ENCODE results near the gene POLR1D. TPM values are rescaled to one million over a fixed set of nuclear protein-coding genes. Genes with fewer than 3 reads are reported as not detected.

The POLR1D gene
- total RNA-seq, 1 donor from 2014 or later: 85.1 TPM

- no peak for DNase-seq
- H3K27ac Mint-ChIP-seq (ENCODE audit: unreplicated experiment): no peak overlapping the region
- H3K36me3 Mint-ChIP-seq (ENCODE audit: unreplicated experiment): no peaks in the 10 kb centered on the region
- H3K27me3 Mint-ChIP-seq (ENCODE audit: unreplicated experiment): no peaks in the 10 kb centered on the region
- no peak overlapping the region for H3K4me3 Mint-ChIP-seq (ENCODE audit: unreplicated experiment)
- no peak for TF ChIP-seq CTCF (IDR thresholded peaks at IDR 0.05; ENCODE audit: partially characterized antibody, unreplicated experiment)
- no peaks in the 10 kb centered on the region for H3K4me1 Mint-ChIP-seq (ENCODE audit: low read depth, unreplicated experiment)
- no peaks in the 10 kb centered on the region for H3K9me3 Mint-ChIP-seq (ENCODE audit: unreplicated experiment)
Observed at GRCh38 chr13:27593267-27593666, 28.4 kb upstream of the POLR1D start.

GRCh38 chr13:27595055-27595811, 26.5 kb upstream of the POLR1D start:
- H3K4me3 Mint-ChIP-seq (ENCODE audit: unreplicated experiment): no peak overlapping the region
- no peaks in the 10 kb centered on the region for H3K36me3 Mint-ChIP-seq (ENCODE audit: unreplicated experiment)
- H3K9me3 Mint-ChIP-seq (ENCODE audit: unreplicated experiment): no peaks in the 10 kb centered on the region
- no peak for DNase-seq
- H3K27me3 Mint-ChIP-seq (ENCODE audit: unreplicated experiment): no peaks in the 10 kb centered on the region
- no peaks in the 10 kb centered on the region for H3K4me1 Mint-ChIP-seq (ENCODE audit: low read depth, unreplicated experiment)
- no peak overlapping the region for H3K27ac Mint-ChIP-seq (ENCODE audit: unreplicated experiment)
- TF ChIP-seq CTCF (IDR thresholded peaks at IDR 0.05; ENCODE audit: partially characterized antibody, unreplicated experiment): no peak

- Mint-ChIP-seq H3K27ac (ENCODE audit: unreplicated experiment) (no peak overlapping the region), H3K27me3 (ENCODE audit: unreplicated experiment) (no peaks in the 10 kb centered on the region), H3K36me3 (ENCODE audit: unreplicated experiment) (no peaks in the 10 kb centered on the region), H3K4me3 (ENCODE audit: unreplicated experiment) (no peak overlapping the region), H3K9me3 (ENCODE audit: unreplicated experiment) (no peaks in the 10 kb centered on the region), H3K4me1 (ENCODE audit: low read depth, unreplicated experiment) (no peaks in the 10 kb centered on the region)
- no peak for DNase-seq
- no peak for TF ChIP-seq CTCF (IDR thresholded peaks at IDR 0.05; ENCODE audit: partially characterized antibody, unreplicated experiment)
Observed at GRCh38 chr13:27599096-27599495, 22.6 kb upstream of the POLR1D start.

GRCh38 chr13:27599845-27600553, 21.7 kb upstream of the POLR1D start:
- H3K4me1 Mint-ChIP-seq (ENCODE audit: low read depth, unreplicated experiment): no peaks in the 10 kb centered on the region
- H3K27ac Mint-ChIP-seq (ENCODE audit: unreplicated experiment): no peak overlapping the region
- no peaks in the 10 kb centered on the region for H3K27me3 Mint-ChIP-seq (ENCODE audit: unreplicated experiment)
- no peak for TF ChIP-seq CTCF (IDR thresholded peaks at IDR 0.05; ENCODE audit: partially characterized antibody, unreplicated experiment)
- no peaks in the 10 kb centered on the region for H3K9me3 Mint-ChIP-seq (ENCODE audit: unreplicated experiment)
- no peaks in the 10 kb centered on the region for H3K36me3 Mint-ChIP-seq (ENCODE audit: unreplicated experiment)
- DNase-seq: no peak
- no peak overlapping the region for H3K4me3 Mint-ChIP-seq (ENCODE audit: unreplicated experiment)

- H3K36me3 Mint-ChIP-seq (ENCODE audit: unreplicated experiment): no peaks in the 10 kb centered on the region
- no peaks in the 10 kb centered on the region for H3K4me1 Mint-ChIP-seq (ENCODE audit: low read depth, unreplicated experiment)
- no peak overlapping the region for H3K27ac Mint-ChIP-seq (ENCODE audit: unreplicated experiment)
- H3K27me3 Mint-ChIP-seq (ENCODE audit: unreplicated experiment): no peaks in the 10 kb centered on the region
- no peak overlapping the region for H3K4me3 Mint-ChIP-seq (ENCODE audit: unreplicated experiment)
- no peaks in the 10 kb centered on the region for H3K9me3 Mint-ChIP-seq (ENCODE audit: unreplicated experiment)
- TF ChIP-seq CTCF (IDR thresholded peaks at IDR 0.05; ENCODE audit: partially characterized antibody, unreplicated experiment): no peak
- DNase-seq: no peak
Observed at GRCh38 chr13:27600711-27601110, 21.0 kb upstream of the POLR1D start.
